GM20000 (cell line): ENCODE data around the gene SMG7.

Experiments used
- DNase-seq: peaks from one replicate; pipeline ENCODE4 v3.0.0; 2012; ENCODE audit warnings: low spot score
- CTCF ChIP-seq: IDR thresholded peaks from 2 replicates; pipeline ENCODE4 v1.5.1; 2012; ENCODE audit warnings: mild to moderate bottlenecking, control low read depth; ENCODE audit errors: extremely low read depth, missing control alignments

Gene SMG7

GRCh38 chr1:183580281-183580682 is 108.0 kb downstream of the SMG7 start:
- no peak for TF ChIP-seq CTCF

GRCh38 chr1:183582021-183582713 is 109.9 kb downstream of the SMG7 start:
- no peak for DNase-seq
- no peak for TF ChIP-seq CTCF

More at GRCh38 chr1:183580281-183580682, 108.0 kb downstream of the SMG7 start:
- DNase-seq: no peak

- DNase-seq: no peak
- no peak for TF ChIP-seq CTCF
Measured at GRCh38 chr1:183583466-183583865, 111.2 kb downstream of the SMG7 start.

- no peak for DNase-seq
- TF ChIP-seq CTCF: no peak
Measured at GRCh38 chr1:183584147-183584546, 111.8 kb downstream of the SMG7 start.

- DNase-seq: no peak
- TF ChIP-seq CTCF: no peak
Measured at GRCh38 chr1:183585038-183585437, 112.7 kb downstream of the SMG7 start.

- TF ChIP-seq CTCF: no peak
- no peak for DNase-seq
Measured at GRCh38 chr1:183586455-183586854, 114.2 kb downstream of the SMG7 start.

GRCh38 chr1:183586926-183587325 is 114.6 kb downstream of the SMG7 start:
- no peak for DNase-seq
- TF ChIP-seq CTCF: no peak
